Thyroid gland (tissue), 4 donors: Measurements from ENCODE around the gene SF1. TPM values are rescaled to one million over a fixed set of nuclear protein-coding genes. Genes with fewer than 3 reads are reported as not detected.
A peak's percentile ranks its signal among the peaks of the same experiment; 100 is the strongest.

Experiments used
- DNase-seq, 2 donors: peaks; one replicate each; pipeline ENCODE4 v3.0.0-alpha.2; 2019
- H3K27ac ChIP-seq, 3 donors: fragments of 200-600 bp; sonication (generic); 1 replicate in 2 of 3; 2 replicates in 1 of 3; pipeline ENCODE4 v1.5.1; 2016 to 2019; ENCODE audit warnings: mild to moderate bottlenecking in 1 of 3, moderate library complexity in 1 of 3
- H3K27me3 ChIP-seq: fragments of 200-600 bp; sonication (generic); one replicate; pipeline ENCODE4 v1.5.1; 2019
- H3K36me3 ChIP-seq, 2 donors: fragments of 200-600 bp; sonication (generic); one replicate each; pipeline ENCODE4 v1.5.1; 2016 to 2019
- H3K4me1 ChIP-seq, 2 donors: fragments of 200-600 bp; sonication (generic); one replicate each; pipeline ENCODE4 v1.5.1; 2017 to 2019
- H3K4me3 ChIP-seq, 3 donors: fragments of 200-600 bp; sonication (generic); replicated peaks in 1 of 3; 1 replicate in 2 of 3; 2 replicates in 1 of 3; pipeline ENCODE4 v1.5.1; 2016; ENCODE audit warnings: mild to moderate bottlenecking in 1 of 3
- H3K9me3 ChIP-seq: fragments of 200-600 bp; sonication (generic); one replicate; pipeline ENCODE4 v1.5.1; 2017
- CTCF ChIP-seq, 6 experiments: fragments of 200-600 bp in 3 of 6; fragments of 450-650 bp in 3 of 6; sonication (generic) in 3 of 6; IDR thresholded peaks; one replicate each; pipeline ENCODE4 v1.5.1; 2016 to 2019; ENCODE audit warnings: antibody characterized with exemption in 6 of 6, mild to moderate bottlenecking in 2 of 6, inconsistent platforms in 1 of 6, moderate library complexity in 1 of 6
- POLR2A ChIP-seq, 2 donors: fragments of 450-650 bp; IDR thresholded peaks; one replicate each; pipeline ENCODE4 v1.6.1; 2017; ENCODE audit warnings: antibody characterized with exemption in 2 of 2, mild to moderate bottlenecking in 2 of 2, moderate library complexity in 1 of 2
- WGBS, 2 donors: methylation state at CpG; one replicate each; pipeline ENCODE4 v1.1.5; 2017; 5-methylcytosine and 5-hydroxymethylcytosine counted together
- intact Hi-C: fragments of 100-400 bp; cut with DNase I; formaldehyde crosslinking; loops from one replicate; pipeline ENCODE4 v1.15.1; 2023
- total RNA-seq, 4 donors: library from RNA; depleted of rRNA; stranded (reverse); fragments of >200 nt; gene quantifications; one replicate each; pipeline ENCODE4 v1.2.3, GENCODE V29; 2016

The SF1 gene
- total RNA-seq, 4 donors from 2014 or later: 171 to 419 (median 297) TPM

GRCh38 chr11:64801561-64802369 lies 23.4 kb upstream of the SF1 start:
- Histone ChIP-seq H3K27ac (peak overlapping the region; percentile 57 to 89 (median 80)), H3K27me3 (no peaks in the 10 kb centered on the region), H3K4me1 (peaks cover 6 to 21% of the 10 kb centered on the region in 2 donors), H3K36me3 (peaks cover 17 to 18% of the 10 kb centered on the region in 2 donors), H3K4me3 (peak overlapping the region in 1 of 3 donors; percentile 60), H3K9me3 (no peaks in the 10 kb centered on the region)
- no peak for DNase-seq
- intact Hi-C loops: no loop called here
- WGBS, 2 donors: 67 to 68% methylated on average over 3 to 8 of the region's 13 CpGs
- no peak for TF ChIP-seq POLR2A (IDR thresholded peaks at IDR 0.05)
- no peak for TF ChIP-seq CTCF (IDR thresholded peaks at IDR 0.05)

DNA sequence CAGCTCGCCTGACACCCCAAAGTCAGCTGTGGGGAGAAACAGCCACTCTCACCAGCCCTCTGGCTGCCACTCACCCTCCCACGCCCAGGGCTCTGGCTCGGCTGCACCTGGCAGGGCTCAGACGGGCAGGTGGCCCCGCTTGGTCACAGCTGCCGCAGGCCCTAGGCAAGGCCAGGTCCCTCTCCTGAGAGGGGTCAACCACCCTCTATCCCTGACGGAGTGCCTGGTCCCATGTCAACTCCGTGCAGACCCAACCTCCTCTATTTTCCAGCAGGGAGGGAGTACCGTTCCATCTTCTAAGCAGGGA lies 22.8 kb upstream of the SF1 start:
- Histone ChIP-seq H3K27ac (peak overlapping the region in 1 of 3 donors; percentile 80), H3K9me3 (no peaks in the 10 kb centered on the region), H3K27me3 (no peaks in the 10 kb centered on the region), H3K4me1 (peaks cover 6 to 21% of the 10 kb centered on the region in 2 donors), H3K36me3 (peaks cover 21 to 23% of the 10 kb centered on the region in 2 donors), H3K4me3 (no peak overlapping the region)
- 77 to 94% methylated on average over 3 of the region's 9 CpGs for WGBS, 2 donors
- intact Hi-C loops: no loop called here
- no peak for DNase-seq
- TF ChIP-seq CTCF (IDR thresholded peaks at IDR 0.05) (no peak), POLR2A (IDR thresholded peaks at IDR 0.05) (no peak)

DNA sequence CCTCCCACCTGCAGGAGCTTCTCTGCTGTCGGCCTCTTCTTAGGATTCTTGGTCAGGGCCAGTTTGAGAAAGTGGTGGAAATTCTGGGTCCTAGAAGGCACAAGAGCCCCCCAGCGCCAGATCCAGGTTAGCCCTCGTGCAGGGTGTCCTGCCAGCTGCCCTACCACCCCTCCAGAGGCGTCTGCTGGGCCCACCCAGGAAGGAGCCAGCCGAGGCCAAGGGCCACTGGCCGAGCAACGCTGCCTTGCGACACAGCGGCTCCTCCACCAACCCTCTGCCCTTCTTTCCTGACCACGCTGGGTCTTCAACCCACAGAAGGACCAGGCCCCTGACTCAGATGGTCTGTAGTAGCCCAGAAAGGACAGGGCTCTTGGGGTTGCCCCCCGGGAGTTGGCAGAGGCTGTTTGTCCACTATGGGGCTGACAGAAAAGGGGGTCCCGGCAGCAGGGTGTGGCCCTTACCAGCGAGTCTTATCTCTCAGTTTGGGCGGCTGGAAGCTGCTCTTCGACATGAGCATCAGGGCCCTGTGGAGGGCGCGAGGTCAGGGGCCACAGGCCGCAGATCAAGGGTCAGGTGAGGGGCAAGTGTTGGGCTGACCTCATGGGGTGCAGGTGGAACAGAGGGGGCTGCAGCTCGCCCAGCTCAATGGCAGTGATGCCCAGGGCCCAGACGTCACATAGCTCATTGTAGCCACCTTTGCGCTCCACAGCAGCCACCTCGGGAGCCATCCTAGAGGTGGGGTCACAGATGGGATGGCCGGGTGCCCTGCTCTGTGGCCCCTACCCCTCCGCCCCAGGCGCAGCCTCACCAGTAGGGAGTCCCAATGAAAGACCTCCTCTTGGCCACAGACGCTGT lies 22.2 kb upstream of the SF1 start:
- intact Hi-C loops: no loop called here
- 73 to 85% methylated on average over 4 to 16 of the region's 26 CpGs for WGBS, 2 donors
- Histone ChIP-seq H3K4me1 (peaks cover 6 to 21% of the 10 kb centered on the region in 2 donors), H3K27ac (peak overlapping the region in 1 of 3 donors; percentile 43), H3K4me3 (no peak overlapping the region), H3K36me3 (peaks cover 16 to 27% of the 10 kb centered on the region in 2 donors), H3K9me3 (no peaks in the 10 kb centered on the region), H3K27me3 (no peaks in the 10 kb centered on the region)
- no peak for DNase-seq
- no peak for TF ChIP-seq CTCF (IDR thresholded peaks at IDR 0.05)
- no peak for TF ChIP-seq POLR2A (IDR thresholded peaks at IDR 0.05)

DNA sequence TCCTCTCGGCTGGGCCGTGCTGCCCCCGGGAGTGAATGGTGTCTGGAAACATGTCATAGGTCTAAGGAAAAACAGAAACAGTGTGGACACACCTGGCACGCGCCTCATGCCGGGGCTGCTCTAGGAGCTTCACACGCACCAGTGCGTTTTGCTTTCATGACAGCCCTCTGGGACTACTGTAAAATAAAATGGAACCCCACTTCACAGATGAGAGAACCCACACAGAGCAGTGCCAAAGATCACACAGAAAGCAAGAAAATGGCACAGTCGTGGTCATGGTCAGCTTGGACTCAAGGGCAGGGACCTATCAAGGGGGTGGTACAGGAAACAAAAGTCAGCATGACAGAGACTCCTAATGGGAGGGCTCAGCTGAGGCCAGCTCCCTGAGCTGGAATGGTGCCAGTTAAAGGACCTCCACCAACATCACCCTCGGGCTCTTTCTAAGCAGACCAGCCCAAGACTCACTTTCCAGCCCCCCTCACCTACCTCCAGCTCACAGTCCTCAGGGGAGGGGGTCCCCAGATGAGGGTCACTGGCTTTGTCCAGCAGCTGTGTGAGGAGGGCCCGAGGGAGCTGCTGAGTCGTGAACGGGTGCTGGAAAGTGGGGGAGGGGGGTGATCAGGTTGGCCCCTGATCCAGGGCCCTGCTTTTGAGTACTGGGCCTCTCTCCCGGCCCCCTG lies 21.4 kb upstream of the SF1 start:
- peaks cover 11 to 20% of the 10 kb centered on the region in 2 donors for H3K36me3 ChIP-seq
- no peaks in the 10 kb centered on the region for H3K9me3 ChIP-seq
- WGBS, 2 donors: 55 to 65% methylated on average over 10 to 11 of the region's 14 CpGs
- H3K4me1 ChIP-seq: peaks cover 6 to 21% of the 10 kb centered on the region in 2 donors
- no peaks in the 10 kb centered on the region for H3K27me3 ChIP-seq
- H3K4me3 ChIP-seq: no peak overlapping the region
- intact Hi-C loops: no loop called here
- TF ChIP-seq CTCF (IDR thresholded peaks at IDR 0.05) (no peak), POLR2A (IDR thresholded peaks at IDR 0.05) (no peak)
- peak overlapping the region in 1 of 3 donors; percentile 43 for H3K27ac ChIP-seq
- peak; percentile 28 to 42 for DNase-seq
